ENCODE data around the gene B3GAT1.

Gene B3GAT1

DNA sequence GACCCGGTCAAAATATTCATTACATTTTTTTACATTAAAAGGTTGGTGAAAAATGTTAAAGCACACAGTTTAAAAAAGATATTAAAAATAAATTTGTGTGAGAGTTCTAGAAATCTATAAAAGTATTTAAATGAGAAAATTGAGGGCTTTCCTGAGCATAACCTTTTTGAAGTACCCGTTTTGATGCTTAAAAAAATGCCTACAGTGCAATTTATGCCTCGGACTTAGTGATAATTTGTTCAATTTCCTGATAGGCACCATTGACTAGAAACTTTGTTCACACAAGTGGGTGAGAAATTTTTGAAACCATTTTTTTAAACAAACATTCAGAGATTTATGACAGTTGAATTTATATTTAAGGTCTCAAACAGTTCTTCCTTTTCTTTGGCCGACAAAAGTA is 29.7 kb upstream of the B3GAT1 start:
- DNase-seq = no peak

DNA sequence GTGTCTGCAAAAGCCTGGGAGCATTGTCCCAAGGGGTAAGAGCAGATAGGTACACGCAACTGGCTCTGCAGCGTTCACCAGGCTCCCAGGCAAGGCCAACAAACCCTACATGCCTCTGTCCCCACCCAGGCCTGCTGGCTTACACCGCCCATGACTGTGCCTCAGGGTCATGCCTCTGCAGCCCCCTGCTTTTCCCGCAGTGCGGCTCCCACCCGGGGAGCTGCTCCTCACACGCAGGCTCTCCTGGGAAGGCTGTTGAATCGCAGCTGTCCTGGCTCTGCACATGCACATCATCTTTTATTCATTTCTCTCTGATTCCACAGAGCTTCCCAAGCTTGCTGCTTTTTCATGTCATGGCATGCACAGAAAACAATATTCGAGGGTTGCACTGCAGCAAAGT is 29.2 kb upstream of the B3GAT1 start:
- DNase-seq = no peak

DNA sequence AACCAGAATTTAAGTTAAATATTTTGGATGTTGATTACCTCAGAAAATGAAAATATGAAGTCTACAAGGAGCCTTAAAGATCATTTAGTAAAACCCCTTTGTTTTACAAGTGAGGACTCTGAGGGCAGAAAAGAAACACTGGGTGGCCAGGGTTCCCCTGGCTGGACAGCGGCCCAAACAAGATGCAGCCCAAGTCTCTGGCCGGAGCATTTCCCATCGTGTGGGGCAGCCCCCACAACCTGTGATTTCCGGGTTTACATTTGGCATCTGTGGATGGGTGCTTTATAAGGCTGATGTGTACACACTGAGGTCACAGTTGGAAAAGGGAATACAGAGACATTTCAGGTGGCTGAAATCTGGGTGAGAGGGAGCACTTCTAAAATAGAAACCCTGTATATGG is 28.8 kb upstream of the B3GAT1 start:
- no peak for DNase-seq

DNA sequence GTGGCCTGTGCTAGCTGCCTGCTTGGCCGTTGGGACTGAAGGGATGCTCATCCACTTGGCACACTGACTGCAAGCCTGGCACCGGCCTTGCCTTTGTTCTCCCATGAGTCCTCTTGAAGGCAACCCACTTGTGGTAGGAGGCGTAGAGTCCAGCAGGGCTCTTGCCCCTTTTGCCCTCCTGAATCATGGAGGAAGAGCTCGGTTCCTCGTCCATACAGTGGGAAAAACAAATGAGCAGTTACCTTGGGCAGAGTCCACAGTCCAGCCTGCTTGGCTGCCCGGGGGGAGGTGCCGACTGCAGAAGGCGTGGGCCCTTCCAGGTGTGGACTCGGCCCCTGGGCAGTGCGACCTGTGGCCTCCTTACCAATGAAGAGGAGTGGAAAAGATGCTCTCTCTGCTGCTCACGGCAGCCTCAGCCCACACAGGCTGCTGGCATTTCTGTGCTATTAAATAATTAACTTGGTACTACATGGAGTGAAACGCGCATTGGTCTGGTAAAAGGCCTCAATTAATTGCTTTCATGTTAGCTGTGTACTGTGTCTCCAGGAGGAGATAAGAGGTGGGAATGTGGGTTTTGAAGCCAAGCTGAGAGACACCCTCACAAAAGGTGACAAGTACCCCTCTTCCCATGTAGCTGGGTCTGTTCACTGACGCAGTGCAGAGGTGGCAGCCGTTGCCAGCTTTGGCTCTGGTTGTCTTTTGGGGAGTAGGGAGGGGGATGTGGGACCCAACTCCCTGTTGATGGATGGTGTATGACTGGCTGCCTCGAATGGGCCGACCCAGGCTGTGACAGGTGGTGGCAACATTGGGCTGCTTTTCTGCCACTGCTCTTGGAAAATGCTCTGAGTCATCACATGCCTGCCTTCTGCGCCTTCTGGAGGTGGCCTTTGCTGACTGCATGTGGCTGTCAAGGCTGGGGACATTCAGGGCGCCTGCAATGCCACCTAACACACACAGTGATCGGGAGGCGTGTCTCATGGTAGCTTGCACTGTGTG is 26.8 kb upstream of the B3GAT1 start:
- no peak for DNase-seq

DNA sequence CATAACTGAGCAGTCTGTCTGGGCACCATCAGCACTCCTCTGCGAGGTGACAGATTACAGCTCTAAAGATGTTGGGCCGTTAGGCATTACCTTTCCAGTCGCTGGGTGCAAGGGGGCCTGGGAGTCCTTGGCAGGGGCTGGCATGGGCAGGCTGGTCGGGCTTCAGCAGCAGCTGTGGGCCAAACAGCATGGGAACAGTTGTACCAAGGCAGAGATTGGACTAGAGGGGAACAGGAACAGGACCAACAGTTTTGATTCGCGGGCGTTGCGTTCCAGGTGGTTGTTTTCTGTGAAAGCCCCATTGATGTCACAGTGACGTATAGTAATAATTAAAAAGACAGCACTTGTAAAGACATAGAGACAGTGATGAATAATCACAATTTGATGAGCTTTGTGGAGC is 25.8 kb upstream of the B3GAT1 start:
- DNase-seq = no peak

DNA sequence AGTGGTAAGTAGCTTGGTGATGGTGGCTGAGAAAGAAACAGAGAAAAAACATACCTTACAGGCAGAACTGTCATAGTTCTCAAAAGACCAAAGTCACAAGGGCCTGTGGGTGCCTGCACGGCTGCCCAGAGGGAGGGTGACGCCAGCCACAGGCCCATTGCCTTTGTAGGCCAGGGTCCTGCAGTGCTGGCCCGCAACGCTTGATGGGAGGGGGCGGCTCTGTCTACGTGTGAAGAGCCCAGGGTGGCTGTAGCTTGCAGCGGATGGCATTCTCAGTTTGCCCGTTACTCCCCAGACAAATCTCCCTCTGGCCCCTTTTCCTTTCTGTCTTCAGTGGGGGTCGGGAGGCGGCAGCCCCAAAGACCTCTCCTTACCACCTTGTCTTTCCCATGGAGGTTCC is 24.7 kb upstream of the B3GAT1 start:
- no peak for DNase-seq

DNA sequence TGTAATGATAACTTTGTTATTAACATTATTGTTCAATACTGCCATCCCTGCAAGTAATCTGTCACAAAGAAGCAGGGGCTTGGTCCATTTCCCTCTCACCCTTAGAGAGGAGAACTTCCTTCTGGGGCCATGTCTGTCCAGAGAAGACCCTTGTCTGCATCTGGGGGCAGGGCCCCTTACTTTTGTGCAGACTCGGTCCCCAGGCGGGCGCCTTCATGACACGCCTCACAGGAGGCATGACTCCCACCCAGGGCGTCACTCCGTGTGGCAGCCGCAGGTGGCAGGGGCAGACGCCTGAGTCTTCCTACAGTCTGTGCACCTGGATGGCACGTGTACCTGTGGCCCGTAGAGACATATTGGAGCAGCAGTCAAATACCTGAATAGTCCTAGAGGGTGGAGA is 21.8 kb upstream of the B3GAT1 start:
- no peak for DNase-seq

DNA sequence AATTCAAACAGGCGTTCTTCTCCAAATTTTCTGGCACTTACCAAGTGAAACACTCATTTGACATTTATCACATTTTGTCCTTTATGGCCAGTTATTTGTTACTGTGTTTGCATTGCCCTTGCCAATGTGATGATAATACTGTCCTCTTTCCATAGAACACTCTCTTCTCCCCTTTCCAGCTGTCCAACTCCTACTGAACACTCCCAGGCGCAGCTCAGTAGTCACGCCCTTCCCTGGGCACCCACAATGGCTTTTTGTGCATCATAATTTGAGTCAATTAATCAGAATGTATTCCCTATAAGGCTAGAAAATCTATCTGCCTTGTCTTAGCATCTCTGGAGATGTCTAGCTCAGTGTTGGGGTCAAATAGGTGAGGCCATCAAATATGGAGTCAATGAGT is 21.2 kb upstream of the B3GAT1 start:
- no peak for DNase-seq

DNA sequence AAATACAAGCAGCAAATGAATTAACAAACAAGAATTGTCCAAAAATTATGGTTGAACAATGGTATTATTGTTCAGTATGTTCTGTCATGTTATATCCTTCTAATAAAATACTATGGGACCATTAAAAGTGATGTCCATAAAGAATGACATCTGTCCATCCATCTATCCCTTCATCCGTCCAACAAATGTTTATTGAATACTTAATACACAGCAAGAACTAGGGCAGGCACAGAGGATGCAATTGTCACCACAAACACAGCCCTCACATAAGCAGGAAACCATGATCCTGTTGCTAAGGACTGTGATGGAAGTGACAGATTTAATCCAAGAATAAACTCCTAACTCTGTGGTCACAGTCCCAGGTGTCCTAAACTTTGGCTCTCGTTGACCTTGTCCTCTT is 20.7 kb upstream of the B3GAT1 start:
- no peak for DNase-seq

DNA sequence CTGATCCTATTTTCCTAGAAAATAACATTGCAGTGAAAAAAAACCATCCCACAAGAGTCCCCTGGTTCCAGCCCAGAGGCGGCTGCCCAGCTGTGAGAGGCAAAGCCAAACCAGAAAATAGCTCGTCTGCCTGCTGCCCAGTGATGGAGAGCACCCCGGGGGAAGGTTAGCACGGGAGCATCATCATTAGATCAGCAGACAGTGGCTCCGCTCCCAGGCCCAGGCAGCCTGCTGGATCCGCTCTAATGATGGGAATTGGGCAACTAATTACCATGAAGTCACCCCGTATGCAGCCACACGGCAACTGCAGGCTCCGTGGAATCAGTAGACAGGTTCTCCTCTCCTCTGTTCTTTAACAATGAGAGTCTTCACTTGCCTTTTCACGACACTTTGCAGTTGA is 17.1 kb upstream of the B3GAT1 start:
- DNase-seq = no peak

DNA sequence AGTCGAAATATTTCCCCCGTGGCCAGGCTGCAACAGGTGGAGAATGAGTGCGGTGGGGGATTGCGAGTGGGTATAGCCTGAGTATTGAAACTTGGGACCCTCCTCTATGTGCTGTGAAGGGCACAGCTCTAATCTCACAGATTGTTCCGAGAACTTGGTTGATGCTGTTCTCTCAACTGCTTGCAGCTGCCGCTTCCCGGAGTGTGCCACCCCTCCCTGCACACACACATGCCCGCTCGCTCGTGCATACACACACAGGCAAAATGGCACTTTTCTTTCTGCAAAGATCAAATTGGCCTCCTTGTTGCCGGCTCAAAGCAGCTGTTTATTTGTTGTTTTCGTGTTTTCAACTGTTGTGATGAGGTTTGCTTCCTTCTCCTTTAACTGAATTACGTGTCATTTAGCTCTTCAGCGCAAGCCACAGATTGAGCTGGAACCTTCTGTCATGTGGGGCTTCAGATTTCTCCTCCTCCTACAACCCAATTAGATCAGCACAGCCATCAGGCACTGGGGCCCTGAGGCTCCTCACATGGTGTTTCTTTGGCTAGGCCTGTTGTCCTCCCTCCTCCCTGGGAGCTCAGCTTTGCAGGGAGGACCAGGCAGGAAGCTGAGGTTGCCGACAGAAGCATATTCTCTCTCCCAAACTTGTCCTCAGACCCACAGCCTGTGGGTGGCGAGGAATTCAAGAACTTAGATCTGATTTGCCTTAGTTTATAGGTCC is 13.9 kb upstream of the B3GAT1 start:
- DNase-seq = no peak

DNA sequence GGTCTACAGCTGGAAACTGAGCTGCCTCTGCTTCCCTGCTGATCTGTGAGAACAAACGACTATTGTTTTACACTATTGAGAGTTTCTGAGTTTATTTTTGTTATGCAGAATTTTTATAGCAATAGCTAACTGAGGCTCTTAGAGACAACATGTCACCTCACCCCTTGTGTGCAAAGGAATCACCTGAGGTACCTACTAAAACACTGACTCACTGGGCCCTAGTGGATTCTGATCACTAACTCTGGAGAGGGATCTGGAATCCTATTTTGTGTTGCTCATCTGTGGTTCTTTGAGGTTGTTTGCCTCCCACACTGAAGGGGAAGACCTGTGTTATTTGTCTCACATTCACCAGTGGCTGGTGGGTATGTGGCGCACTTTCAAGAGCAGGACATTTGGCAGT is 13.4 kb upstream of the B3GAT1 start:
- DNase-seq = no peak

DNA sequence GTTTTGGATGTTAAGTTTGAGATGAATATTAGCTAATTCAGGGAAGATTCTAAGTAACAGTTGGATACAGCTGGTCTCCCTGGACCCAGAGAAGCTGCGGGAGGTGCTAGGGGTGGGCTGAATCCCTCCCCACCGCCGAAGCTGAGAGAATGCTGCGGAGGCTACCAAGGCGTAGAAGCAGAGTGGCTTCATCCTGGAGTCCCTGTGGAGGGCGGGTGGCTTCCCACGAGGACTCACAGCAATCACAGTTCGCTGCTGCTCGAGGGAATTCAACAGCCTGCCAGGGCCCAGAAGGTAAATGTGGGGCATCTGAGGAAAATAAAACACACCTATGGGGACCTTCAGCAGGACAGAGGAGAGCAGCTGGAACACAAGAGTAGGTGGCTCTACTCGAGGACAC is 11.1 kb upstream of the B3GAT1 start:
- no peak for DNase-seq

DNA sequence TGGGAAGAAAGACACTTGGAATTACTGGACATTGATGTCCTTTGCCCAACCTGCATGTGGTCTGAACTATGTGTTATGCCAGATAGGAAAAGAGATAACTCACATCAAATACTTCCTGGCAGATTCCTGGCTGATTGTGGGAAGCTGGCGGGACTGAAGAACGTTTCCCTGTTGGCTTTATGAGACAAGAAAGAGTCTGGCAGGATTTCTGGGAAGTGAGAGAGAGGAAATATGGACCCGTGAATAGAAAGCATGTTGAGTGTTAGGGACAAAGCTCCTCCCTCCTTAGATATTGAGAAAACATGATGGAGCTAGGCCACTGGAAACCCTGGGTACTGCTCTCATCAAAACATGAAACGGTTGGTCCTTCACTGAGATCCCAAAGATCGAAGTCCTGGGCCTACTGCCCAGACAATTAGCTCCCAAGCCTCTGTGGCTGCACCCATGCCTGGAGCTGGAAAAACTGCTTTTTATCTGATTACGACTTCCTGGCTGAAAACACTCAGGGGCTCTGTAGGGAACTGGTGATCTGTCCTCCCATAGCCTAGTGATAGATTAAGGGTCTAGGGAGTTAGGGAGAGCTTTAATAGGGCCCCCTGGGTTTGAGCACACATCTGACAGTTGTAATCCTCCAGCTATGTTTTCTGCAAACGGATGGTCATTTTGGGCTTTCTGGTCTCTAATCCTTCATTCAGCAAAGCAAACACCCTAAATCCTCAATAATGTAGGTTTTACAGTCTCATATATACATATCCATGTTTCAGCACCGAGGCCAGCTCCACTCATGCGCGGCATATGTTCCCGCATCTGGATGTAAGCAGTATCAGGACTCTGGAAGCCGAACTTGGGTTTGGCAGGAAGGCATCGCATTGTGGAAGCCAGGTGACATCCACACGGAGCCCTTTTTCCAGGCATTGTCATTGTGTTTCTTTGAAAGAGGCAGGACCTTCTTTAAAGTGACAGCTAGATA is 6.1 kb upstream of the B3GAT1 start:
- DNase-seq = peak; percentile 39

DNA sequence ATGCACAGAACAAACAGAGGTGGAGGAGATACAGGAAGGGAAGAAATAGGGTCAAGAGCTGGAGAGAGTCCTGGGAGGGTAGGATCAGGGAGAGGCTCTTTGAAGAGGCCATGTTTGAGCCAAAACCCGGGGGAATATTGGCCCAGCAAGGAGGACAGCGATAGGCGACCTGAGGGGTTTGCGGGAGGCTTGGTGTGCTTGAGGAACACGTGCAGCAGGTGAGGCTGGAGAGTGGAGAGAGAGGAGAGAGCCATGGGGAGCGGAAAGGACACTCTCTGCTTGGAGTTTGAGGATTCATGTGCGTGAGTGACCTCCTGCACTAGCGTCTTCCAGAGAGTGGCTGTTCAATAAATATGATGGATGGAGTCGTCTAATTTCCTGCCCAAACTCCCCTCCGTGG is 4.7 kb upstream of the B3GAT1 start:
- no peak for DNase-seq

DNA sequence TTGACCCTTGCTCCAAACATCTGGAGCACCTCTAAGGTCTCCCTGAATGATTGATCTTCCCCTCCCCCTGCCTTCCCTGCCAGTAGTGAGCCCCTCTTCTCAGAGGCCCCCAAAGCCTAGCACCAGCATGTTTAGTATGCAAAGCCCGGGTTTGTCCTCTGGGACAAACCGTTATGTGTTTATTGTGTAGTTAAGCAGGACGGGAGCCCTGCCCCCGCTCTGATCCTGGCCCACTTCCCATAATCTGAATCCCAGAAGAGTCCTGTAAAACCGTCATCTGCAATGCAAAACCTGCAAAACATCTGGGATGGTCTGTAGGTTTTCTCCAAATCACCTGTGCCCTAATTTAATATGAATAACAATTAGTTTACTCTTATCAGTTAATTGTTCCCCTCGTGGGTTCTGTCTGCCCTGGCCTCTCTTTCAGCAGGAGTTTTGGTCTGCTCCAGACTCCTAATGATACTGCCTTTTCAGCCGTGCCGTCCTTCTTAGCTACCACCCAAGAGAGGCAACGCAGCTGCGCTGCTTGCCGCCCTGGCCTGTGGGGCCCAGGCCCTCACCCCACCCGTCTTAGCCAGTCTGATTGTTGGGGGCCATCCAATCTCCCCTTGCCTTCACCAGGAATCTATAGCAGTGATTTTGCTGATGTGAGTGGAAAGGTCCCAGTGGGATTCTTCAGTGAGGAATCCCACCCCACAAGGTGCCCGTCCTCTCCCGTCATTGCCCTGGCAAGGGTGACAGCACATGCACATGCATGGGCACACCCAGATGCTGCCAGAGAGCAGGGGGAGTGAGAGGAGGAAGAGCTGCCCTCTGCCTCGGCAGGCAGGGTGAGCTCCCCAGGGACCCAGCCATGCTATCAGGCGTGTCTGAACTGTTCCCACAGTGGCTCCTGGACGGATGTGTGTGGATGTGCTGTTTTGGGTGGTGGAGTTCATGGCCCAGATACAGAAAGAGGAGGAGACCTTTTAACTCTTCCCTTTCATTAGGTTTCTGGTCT is 3.0 kb upstream of the B3GAT1 start:
- no peak for DNase-seq

DNA sequence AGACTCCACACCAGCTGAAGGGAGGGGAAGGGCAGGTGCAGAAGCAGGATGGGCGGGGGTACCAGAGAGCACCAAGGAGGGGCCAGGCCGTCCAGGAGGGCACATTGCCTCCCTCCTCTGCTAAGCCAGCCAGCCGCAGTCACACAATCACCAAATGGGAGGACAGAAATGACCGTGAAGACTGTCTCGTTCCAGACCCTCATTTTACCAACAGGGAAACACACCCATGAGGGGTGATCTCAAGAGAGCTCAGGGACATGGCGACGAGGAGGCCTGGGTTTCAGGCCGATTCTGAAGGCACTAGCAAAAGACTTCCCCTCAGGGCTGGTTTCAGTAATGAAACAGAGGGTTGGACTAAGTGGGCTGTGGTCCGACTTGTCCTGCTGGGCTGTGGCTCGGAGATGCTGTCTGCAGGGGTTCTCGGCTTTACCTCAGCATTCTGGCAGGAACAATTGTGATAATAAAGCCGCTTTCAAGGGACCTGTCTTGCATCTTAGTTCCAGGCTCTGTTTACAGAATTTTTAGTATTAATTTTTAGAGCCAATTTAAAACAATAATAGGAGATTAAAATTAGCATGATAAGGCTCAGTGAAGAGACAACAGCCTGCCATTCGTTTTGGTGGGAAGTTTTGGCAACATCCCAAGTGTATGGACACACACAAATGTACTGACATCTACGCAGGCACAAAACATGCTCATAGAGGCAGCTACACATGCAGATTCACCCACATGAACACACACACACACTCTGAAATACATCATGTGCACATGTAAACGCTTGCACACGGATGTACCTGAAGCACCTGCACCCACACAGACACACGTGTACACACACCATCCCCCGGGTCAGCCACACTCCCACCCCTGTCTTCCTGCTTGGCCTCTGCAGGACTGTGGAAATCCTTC is 2.0 kb upstream of the B3GAT1 start:
- no peak for DNase-seq

DNA sequence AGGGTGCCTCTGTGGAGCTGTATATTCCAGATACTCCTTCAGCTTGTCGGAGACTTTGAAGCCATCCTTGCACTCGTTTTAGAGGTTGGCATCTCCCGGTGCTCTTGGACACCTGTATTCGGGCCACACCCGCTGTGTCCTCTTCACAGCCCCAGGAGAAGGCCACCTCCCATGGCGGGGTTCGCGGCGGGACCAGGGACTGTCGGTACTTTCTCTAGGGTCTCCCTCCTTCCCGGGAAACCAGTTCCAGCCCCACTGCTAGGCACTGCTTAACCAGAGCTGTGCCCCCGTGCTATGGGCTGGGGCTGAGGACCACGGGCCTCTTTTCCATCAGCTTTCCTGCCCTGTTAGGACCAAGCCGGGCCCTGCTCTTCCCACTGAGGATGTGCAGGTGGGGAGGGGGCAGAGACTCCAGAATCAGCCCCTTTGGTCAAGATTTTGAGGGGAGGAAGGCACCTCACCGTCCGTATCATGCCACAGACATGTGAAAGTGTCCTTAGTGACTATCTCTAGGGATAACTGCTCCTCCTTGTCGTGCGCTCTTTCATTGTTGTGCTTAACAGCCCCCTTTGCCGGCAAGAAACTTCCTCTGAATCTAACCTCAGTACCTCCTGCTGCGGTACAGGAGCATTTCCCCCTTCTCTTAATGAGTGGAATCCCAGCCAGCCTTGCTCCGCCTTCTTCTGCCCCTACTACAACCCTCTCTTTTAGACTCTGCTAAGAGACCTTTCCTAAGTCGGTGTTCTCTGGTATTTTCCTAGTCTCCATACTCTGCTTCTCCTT is 1.2 kb upstream of the B3GAT1 start:
- no peak for DNase-seq

DNA sequence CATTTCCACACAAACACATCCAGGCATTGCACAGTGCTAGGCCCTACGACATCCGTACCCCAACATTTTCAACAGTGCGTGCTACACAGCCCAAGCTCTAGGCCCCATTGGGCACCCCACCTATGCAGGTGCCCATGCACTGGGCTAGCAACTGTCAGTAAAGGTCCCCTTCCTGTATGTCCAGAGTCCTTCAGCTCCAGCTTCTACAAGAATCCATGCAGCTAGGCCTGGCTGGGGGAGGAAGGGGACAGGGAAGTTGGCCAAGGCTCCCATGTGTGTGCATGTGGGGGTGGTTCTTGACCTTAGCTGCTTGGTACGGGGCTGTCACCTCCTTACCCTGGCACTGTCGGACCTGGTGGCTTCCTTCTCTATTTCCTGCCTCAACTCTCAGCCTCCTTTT is 1.3 kb downstream of the B3GAT1 start:
- no peak for DNase-seq
